HG02642 (cell line): ENCODE data around the gene NOTCH2NLA.
"Not testable (repeated sequence)": the region's sequence is repeated elsewhere in the genome, so short reads cannot be mapped to it uniquely, and the experiment has no call there.

ENCODE experiments used
- ATAC-seq: cut with Tn5 transposase; IDR thresholded peaks from one replicate; pipeline ENCODE4 v1.9.1; 2021; ENCODE audit warnings: mild to moderate bottlenecking; ENCODE audit not compliant: unreplicated experiment, poor library complexity

NOTCH2NLA gene

GRCh38 chr1:146228710-146229477 is at the start of gene NOTCH2NLA:
NOTCH2NLA (minus strand) TSS chr1:146229021; CDS start chr1:146189337, 39,684 bp downstream.
- peak; percentile 76 for ATAC-seq

GRCh38 chr1:146278346-146278745 is 49.5 kb upstream of the NOTCH2NLA start:
- ATAC-seq, result peak; percentile 75

GRCh38 chr1:146277087-146277486 is 48.3 kb upstream of the NOTCH2NLA start:
- not testable (repeated sequence) for ATAC-seq

- not testable (repeated sequence) for ATAC-seq
These were observed 45.3 kb upstream of the NOTCH2NLA start for GRCh38 chr1:146274083-146274482.

- ATAC-seq, result not testable (repeated sequence)
These were observed 44.4 kb upstream of the NOTCH2NLA start for GRCh38 chr1:146273194-146273593.

- ATAC-seq, result not testable (repeated sequence)
These were observed 43.9 kb upstream of the NOTCH2NLA start for GRCh38 chr1:146272734-146273133.

GRCh38 chr1:146271977-146272376 is 43.2 kb upstream of the NOTCH2NLA start:
- ATAC-seq, result not testable (repeated sequence)

- not testable (repeated sequence) for ATAC-seq
These were observed 41.3 kb upstream of the NOTCH2NLA start for GRCh38 chr1:146270129-146270528.

GRCh38 chr1:146266179-146266748 is 37.4 kb upstream of the NOTCH2NLA start:
- ATAC-seq, result not testable (repeated sequence)

- not testable (repeated sequence) for ATAC-seq
These were observed 35.9 kb upstream of the NOTCH2NLA start for GRCh38 chr1:146264761-146265160.

GRCh38 chr1:146260006-146260730 is 31.3 kb upstream of the NOTCH2NLA start:
- not testable (repeated sequence) for ATAC-seq

- ATAC-seq, result not testable (repeated sequence)
These were observed 29.3 kb upstream of the NOTCH2NLA start for GRCh38 chr1:146257992-146258552.

GRCh38 chr1:146254569-146255197 is 25.9 kb upstream of the NOTCH2NLA start:
- not testable (repeated sequence) for ATAC-seq

GRCh38 chr1:146253249-146253855 is 24.5 kb upstream of the NOTCH2NLA start:
- ATAC-seq, result not testable (repeated sequence)

GRCh38 chr1:146251523-146251922 is 22.7 kb upstream of the NOTCH2NLA start:
- ATAC-seq, result not testable (repeated sequence)

- not testable (repeated sequence) for ATAC-seq
These were observed 19.8 kb upstream of the NOTCH2NLA start for GRCh38 chr1:146248643-146249042.

- ATAC-seq, result not testable (repeated sequence)
These were observed 7.8 kb upstream of the NOTCH2NLA start for GRCh38 chr1:146236626-146237025.

- not testable (repeated sequence) for ATAC-seq
These were observed 7.3 kb upstream of the NOTCH2NLA start for GRCh38 chr1:146236026-146236601.

GRCh38 chr1:146228144-146228682 is 608 bp downstream of the NOTCH2NLA start:
- ATAC-seq, result not testable (repeated sequence)
